ENCODE results near the gene MRPL17.
"Not testable (repeated sequence)": the region's sequence is repeated elsewhere in the genome, so short reads cannot be mapped to it uniquely, and the experiment has no call there.

MRPL17 gene

GRCh38 chr11:6682936-6683861 lies at the start of gene MRPL17:
MRPL17 (minus strand) TSS chr11:6683340; CDS start chr11:6683296, 44 bp downstream.
- DNase-seq, result peak; percentile 100

- DNase-seq, result no peak
These were observed 45.0 kb upstream of the MRPL17 start for GRCh38 chr11:6727971-6728760.

DNA sequence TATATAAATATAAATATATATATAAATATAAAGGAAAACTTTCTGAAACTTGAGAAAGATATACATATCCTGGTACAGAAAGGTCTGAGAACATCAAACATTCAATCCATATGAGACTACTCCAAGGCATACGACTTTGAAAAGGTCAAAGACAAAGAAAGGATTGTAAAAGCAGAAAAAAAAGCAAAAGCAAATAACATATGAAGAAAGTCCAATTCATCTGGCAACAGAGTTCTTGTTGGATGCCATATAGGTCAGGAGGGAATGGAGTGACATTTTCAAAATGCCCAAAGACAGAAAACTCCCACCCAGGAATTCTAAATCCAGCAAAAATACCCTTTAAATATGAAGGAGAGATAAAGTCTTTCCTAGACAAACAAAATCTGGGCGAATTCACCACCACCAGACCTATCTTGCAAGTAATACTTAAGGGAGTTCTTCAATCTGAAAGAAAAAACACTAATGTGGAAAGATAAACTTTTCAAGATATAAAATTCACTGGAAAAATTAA lies 42.3 kb upstream of the MRPL17 start:
- DNase-seq, result no peak

DNA sequence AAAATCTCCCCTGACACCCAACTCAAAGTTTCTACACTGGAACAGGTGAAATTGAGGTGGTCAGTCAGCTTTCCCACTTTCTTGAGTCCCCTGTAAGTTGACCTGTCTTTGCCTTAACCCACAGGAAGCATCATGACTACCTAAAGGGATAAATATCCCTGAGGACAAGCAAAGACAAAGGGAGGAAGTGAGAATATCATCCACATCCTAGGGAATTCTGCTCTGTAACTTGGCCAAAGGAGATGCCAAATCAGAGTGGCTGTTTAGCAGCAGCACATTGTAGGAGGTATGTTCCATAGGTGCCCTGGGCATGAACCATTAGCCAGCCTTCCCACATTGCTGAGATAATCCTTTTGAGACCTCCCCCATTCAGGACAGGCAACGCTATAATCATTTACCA lies 40.9 kb upstream of the MRPL17 start:
- no peak for DNase-seq

- no peak for DNase-seq
These were observed 38.2 kb upstream of the MRPL17 start for GRCh38 chr11:6721343-6721742.

- no peak for DNase-seq
These were observed 36.4 kb upstream of the MRPL17 start for GRCh38 chr11:6719576-6719975.

GRCh38 chr11:6717426-6717825 lies 34.3 kb upstream of the MRPL17 start:
- DNase-seq, result no peak

DNA sequence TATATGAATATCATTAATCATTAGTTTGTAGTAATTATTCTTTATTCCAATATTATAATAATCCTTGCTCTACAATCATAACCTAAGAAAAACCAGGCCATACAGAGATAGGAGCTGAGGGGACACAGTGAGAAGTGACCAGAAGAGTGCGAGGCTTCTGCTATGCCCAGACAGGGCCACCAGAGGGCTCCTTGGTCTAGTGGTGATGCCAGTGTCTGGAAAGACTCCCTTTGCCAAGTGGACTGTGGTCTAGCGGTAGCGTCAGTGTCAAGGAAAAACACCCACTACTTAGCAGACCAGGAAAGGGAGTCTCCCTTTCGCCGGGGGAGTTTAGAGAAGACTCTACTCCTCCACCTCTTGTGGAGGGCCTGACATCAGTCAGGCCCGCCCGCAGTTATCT lies 28.4 kb upstream of the MRPL17 start:
- DNase-seq, result peak; percentile 12

- DNase-seq, result no peak
These were observed 25.7 kb upstream of the MRPL17 start for GRCh38 chr11:6708876-6709275.

DNA sequence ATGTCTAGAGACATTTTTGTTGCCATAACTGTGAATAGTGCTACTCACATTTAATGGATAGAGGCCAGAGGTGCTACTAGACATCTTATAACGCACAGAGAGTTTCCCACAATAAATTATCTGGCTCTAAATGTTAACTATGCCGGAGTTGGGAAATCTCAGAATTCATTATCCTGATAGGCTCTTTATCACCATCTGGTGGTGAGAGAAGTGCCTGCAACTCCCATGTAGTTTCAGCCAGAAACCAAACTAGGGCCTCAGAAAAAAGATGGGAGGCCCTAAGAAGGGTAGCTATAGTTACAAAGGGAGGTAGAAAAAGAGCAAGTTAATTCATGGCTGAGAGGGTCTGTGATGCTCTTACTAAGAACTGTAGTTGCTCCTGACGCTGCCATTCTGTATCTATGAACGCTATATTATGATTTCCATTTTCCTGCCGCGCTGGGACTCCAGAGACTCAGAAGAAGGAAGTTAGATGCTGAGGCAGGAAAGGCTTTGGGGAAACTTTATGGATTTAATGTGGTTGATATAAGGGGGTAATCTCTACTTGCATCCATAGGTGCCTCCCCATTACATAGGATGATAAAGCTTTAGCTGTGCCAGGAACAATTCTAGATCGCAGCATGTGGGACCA lies 22.9 kb upstream of the MRPL17 start:
- DNase-seq, result peak; percentile 53

- DNase-seq, result peak; percentile 79
These were observed 20.3 kb upstream of the MRPL17 start for GRCh38 chr11:6703247-6704063.

GRCh38 chr11:6701955-6702354 lies 18.8 kb upstream of the MRPL17 start:
- not testable (repeated sequence) for DNase-seq

GRCh38 chr11:6695377-6695776 lies 12.2 kb upstream of the MRPL17 start:
- peak; percentile 73 for DNase-seq

- DNase-seq, result no peak
These were observed 11.0 kb upstream of the MRPL17 start for GRCh38 chr11:6694229-6694535.

- peak; percentile 94 for DNase-seq
These were observed 10.4 kb upstream of the MRPL17 start for GRCh38 chr11:6693342-6694228.

GRCh38 chr11:6692128-6692527 lies 9.0 kb upstream of the MRPL17 start:
- no peak for DNase-seq

- not testable (repeated sequence) for DNase-seq
These were observed 7.4 kb upstream of the MRPL17 start for GRCh38 chr11:6690431-6691132.

DNA sequence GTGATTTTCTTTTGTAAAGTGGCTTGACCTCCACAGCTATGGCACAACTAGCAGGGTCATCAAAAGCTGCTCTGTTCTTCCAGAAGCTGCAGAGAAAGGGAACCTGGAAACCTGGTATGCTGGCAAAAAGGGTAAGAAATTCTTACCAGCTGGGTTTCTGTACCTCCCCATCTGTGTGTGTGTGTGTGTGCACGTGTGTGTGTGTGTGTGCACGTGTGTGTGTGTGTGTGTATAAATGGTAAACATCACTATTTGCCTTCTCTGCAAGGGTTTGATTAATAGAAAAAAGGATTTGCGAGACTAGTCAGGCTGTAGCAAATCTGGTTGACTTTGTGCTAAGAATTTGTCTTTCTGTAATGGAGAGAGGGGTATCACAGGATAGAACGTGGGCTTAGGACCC lies 4.7 kb upstream of the MRPL17 start:
- DNase-seq, result no peak

- no peak for DNase-seq
These were observed 2.9 kb upstream of the MRPL17 start for GRCh38 chr11:6686006-6686405.

GRCh38 chr11:6684068-6684467 lies 928 bp upstream of the MRPL17 start:
- not testable (repeated sequence) for DNase-seq

GRCh38 chr11:6682591-6682935 lies 577 bp downstream of the MRPL17 start:
- no peak for DNase-seq
